Peyer's patch (tissue), 4 donors: Measurements from ENCODE around the gene C1orf74.
A peak's percentile ranks its signal among the peaks of the same experiment; 100 is the strongest.

Source experiments
- POLR2A ChIP-seq, 2 donors: fragments of 450-650 bp; IDR thresholded peaks; one replicate each; pipeline ENCODE4 v1.5.1; 2017; ENCODE audit warnings: antibody characterized with exemption in 2 of 2, mild to moderate bottlenecking in 2 of 2, moderate library complexity in 2 of 2
- TF ChIP-seq, protein P1 (sequence below), 6 experiments: fragments of 450-650 bp in 4 of 6; fragments of 200-600 bp in 2 of 6; sonication (generic) in 1 of 6; IDR thresholded peaks; one replicate each; pipeline ENCODE4 v1.5.1; 2017 to 2019; ENCODE audit warnings: antibody characterized with exemption in 6 of 6, mild to moderate bottlenecking in 3 of 6, moderate library complexity in 1 of 6

DNA sequence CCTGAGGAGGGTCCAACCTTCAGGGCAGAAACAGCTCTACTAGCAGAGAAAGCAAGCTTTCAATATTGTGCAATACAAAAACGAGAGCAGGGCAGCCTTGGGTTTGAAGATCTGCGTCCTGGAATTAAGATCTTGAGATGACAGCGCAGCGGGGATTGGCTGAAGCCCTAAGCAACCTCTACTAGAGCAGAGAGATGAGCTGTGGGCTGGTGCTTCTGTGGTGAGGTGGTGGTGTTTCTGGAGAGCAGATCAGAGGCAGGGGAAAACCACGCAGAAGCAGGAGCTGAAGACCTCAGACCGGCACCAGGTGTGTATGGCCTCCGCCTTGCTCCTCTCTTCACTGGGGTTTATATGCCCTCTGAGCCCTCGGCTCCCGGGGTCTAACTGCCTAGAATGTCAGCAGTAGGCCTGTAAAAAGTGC lies 16.0 kb downstream of the C1orf74 start:
- peak in 1 of 2 donors; percentile 31 for TF ChIP-seq POLR2A (IDR thresholded peaks at IDR 0.05)
- TF ChIP-seq, protein P1, sequence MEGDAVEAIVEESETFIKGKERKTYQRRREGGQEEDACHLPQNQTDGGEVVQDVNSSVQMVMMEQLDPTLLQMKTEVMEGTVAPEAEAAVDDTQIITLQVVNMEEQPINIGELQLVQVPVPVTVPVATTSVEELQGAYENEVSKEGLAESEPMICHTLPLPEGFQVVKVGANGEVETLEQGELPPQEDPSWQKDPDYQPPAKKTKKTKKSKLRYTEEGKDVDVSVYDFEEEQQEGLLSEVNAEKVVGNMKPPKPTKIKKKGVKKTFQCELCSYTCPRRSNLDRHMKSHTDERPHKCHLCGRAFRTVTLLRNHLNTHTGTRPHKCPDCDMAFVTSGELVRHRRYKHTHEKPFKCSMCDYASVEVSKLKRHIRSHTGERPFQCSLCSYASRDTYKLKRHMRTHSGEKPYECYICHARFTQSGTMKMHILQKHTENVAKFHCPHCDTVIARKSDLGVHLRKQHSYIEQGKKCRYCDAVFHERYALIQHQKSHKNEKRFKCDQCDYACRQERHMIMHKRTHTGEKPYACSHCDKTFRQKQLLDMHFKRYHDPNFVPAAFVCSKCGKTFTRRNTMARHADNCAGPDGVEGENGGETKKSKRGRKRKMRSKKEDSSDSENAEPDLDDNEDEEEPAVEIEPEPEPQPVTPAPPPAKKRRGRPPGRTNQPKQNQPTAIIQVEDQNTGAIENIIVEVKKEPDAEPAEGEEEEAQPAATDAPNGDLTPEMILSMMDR (IDR thresholded peaks at IDR 0.05): no peak
